HEK293 (cell line): ENCODE measurements around the gene KIF5A.
A peak's percentile ranks its signal among the peaks of the same experiment; 100 is the strongest.

Source experiments
- CTCF ChIA-PET: fragments of 350-600 bp; formaldehyde crosslinking; extraction: SDS; loops from one replicate; lab custom pipeline; 2021; ENCODE audit warnings: antibody characterized with exemption; lab: Yijun Ruan, JAX
- POLR2A ChIA-PET: fragments of 300-600 bp; formaldehyde crosslinking; extraction: SDS; loops from one replicate; lab custom pipeline; 2020; ENCODE audit warnings: antibody characterized with exemption, inconsistent platforms; lab: Yijun Ruan, JAX
- H3K27ac ChIP-seq: fragments of 200-500 bp; sonication (Bioruptor generic); 2 replicates; pipeline ENCODE4 v1.5.1; 2014; ENCODE audit warnings: low read depth, low read length, control low read depth, inconsistent platforms; ENCODE audit errors: extremely low read depth
- H3K36me3 ChIP-seq, 2 experiments: fragments of 200-500 bp in 1 of 2; sonication (Bioruptor generic) in 1 of 2; 1 replicate in 1 of 2; 2 replicates in 1 of 2; pipeline ENCODE4 v1.5.1; 2014 to 2017; ENCODE audit warnings: inconsistent platforms in 2 of 2, low read length in 2 of 2; ENCODE audit not compliant: control insufficient read depth in 2 of 2, insufficient read depth in 1 of 2
- H3K4me1 ChIP-seq: fragments of 200-500 bp; sonication (Bioruptor generic); 2 replicates; pipeline ENCODE4 v1.5.1; 2014; ENCODE audit warnings: mild to moderate bottlenecking, low read length, inconsistent platforms; ENCODE audit not compliant: control insufficient read depth, insufficient read depth
- H3K4me3 ChIP-seq: 2 replicates; pipeline ENCODE4 v1.5.1; 2011; ENCODE audit warnings: low read depth, mild to moderate bottlenecking, control low read depth, low read length, moderate library complexity
- H3K9me3 ChIP-seq: fragments of 200-500 bp; sonication (Bioruptor generic); 2 replicates; pipeline ENCODE4 v1.5.1; 2014; ENCODE audit warnings: low read depth, low read length, inconsistent platforms; ENCODE audit not compliant: control insufficient read depth, insufficient read depth
- BCL11A ChIP-seq: fragments of 450-650 bp; formaldehyde crosslinking; IDR thresholded peaks from 2 replicates; pipeline ENCODE4 v1.5.1; 2016; ENCODE audit warnings: low read depth, missing biosample characterization, missing genetic modification characterization
- FEZF1 ChIP-seq: fragments of 450-650 bp; formaldehyde crosslinking; IDR thresholded peaks from 2 replicates; pipeline ENCODE4 v1.5.1; 2016; ENCODE audit warnings: missing biosample characterization, missing genetic modification characterization
- HOXD13 ChIP-seq: sonication (generic); formaldehyde crosslinking; IDR thresholded peaks from 2 replicates; pipeline ENCODE4 v1.8.0; 2022; ENCODE audit warnings: missing genetic modification reagents, borderline replicate concordance
- KLF9 ChIP-seq: fragments of 450-650 bp; formaldehyde crosslinking; IDR thresholded peaks from 2 replicates; pipeline ENCODE4 v1.5.1; 2016; ENCODE audit warnings: missing biosample characterization, missing genetic modification characterization, low read depth
- MEIS1 ChIP-seq: sonication (generic); formaldehyde crosslinking; IDR thresholded peaks from 2 replicates; pipeline ENCODE4 v1.8.1; 2022; ENCODE audit warnings: missing genetic modification reagents, mild to moderate bottlenecking, borderline replicate concordance
- SP2 ChIP-seq: fragments of 450-650 bp; formaldehyde crosslinking; IDR thresholded peaks from 2 replicates; pipeline ENCODE4 v1.5.1; 2016; ENCODE audit warnings: missing biosample characterization, missing genetic modification characterization
- TRIM28 ChIP-seq: IDR thresholded peaks from 2 replicates; pipeline ENCODE4 v1.6.1; 2011; ENCODE audit warnings: low read length, control low read depth, borderline replicate concordance
- WT1 ChIP-seq: fragments of 450-650 bp; formaldehyde crosslinking; IDR thresholded peaks from 2 replicates; pipeline ENCODE4 v1.5.1; 2016; ENCODE audit warnings: missing biosample characterization, missing genetic modification characterization
- YY2 ChIP-seq: fragments of 450-650 bp; formaldehyde crosslinking; IDR thresholded peaks from 2 replicates; pipeline ENCODE4 v1.5.1; 2016; ENCODE audit warnings: missing biosample characterization, missing genetic modification characterization
- ZBTB48 ChIP-seq: fragments of 450-650 bp; formaldehyde crosslinking; IDR thresholded peaks from 2 replicates; pipeline ENCODE4 v1.5.1; 2016; ENCODE audit warnings: missing biosample characterization, missing genetic modification characterization
- ZIC2 ChIP-seq: fragments of 450-650 bp; formaldehyde crosslinking; IDR thresholded peaks from 2 replicates; pipeline ENCODE4 v1.5.1; 2016; ENCODE audit warnings: missing biosample characterization, missing genetic modification characterization
- ZNF140 ChIP-seq: fragments of 450-650 bp; formaldehyde crosslinking; IDR thresholded peaks from 2 replicates; pipeline ENCODE4 v1.5.1; 2016; ENCODE audit warnings: missing biosample characterization, missing genetic modification characterization
- ZNF324 ChIP-seq: fragments of 450-650 bp; formaldehyde crosslinking; IDR thresholded peaks from 2 replicates; pipeline ENCODE4 v1.5.1; 2016; ENCODE audit warnings: missing biosample characterization, missing genetic modification characterization
- ZNF513 ChIP-seq: fragments of 450-650 bp; IDR thresholded peaks from 2 replicates; pipeline ENCODE4 v1.5.1; 2018; ENCODE audit warnings: missing biosample characterization, missing genetic modification characterization
- ZNF514 ChIP-seq: fragments of 450-650 bp; formaldehyde crosslinking; IDR thresholded peaks from 2 replicates; pipeline ENCODE4 v1.5.1; 2016; ENCODE audit warnings: missing biosample characterization, missing genetic modification characterization
- ZNF518A ChIP-seq: fragments of 450-650 bp; formaldehyde crosslinking; conservative IDR thresholded peaks from 2 replicates; pipeline ENCODE4 v1.5.1; 2016; ENCODE audit warnings: low read depth, missing biosample characterization, missing genetic modification characterization
- ZNF549 ChIP-seq: fragments of 450-650 bp; IDR thresholded peaks from 2 replicates; pipeline ENCODE4 v1.5.1; 2018; ENCODE audit warnings: missing biosample characterization, missing genetic modification characterization, mild to moderate bottlenecking, inconsistent platforms, moderate library complexity
- ZNF610 ChIP-seq: fragments of 450-650 bp; formaldehyde crosslinking; IDR thresholded peaks from 2 replicates; pipeline ENCODE4 v1.5.1; 2016; ENCODE audit warnings: missing biosample characterization, missing genetic modification characterization, borderline replicate concordance
- ZNF629 ChIP-seq: fragments of 450-650 bp; formaldehyde crosslinking; IDR thresholded peaks from 2 replicates; pipeline ENCODE4 v1.5.1; 2017; ENCODE audit warnings: missing biosample characterization, missing genetic modification characterization
- ZNF654 ChIP-seq: fragments of 450-650 bp; formaldehyde crosslinking; IDR thresholded peaks from 2 replicates; pipeline ENCODE4 v1.5.1; 2016; ENCODE audit warnings: low read depth, missing biosample characterization, missing genetic modification characterization
- ZNF660 ChIP-seq: fragments of 450-650 bp; IDR thresholded peaks from 2 replicates; pipeline ENCODE4 v1.5.1; 2018; ENCODE audit warnings: missing biosample characterization, mild to moderate bottlenecking, missing genetic modification characterization
- ZNF791 ChIP-seq: fragments of 450-650 bp; formaldehyde crosslinking; IDR thresholded peaks from 2 replicates; pipeline ENCODE4 v1.5.1; 2016; ENCODE audit warnings: missing biosample characterization, missing genetic modification characterization
- ZNF837 ChIP-seq: fragments of 450-650 bp; formaldehyde crosslinking; IDR thresholded peaks from 2 replicates; pipeline ENCODE4 v1.5.1; 2016; ENCODE audit warnings: missing biosample characterization, missing genetic modification characterization
- ZXDB ChIP-seq: fragments of 450-650 bp; formaldehyde crosslinking; IDR thresholded peaks from 2 replicates; pipeline ENCODE4 v1.5.1; 2016; ENCODE audit warnings: missing biosample characterization, missing genetic modification characterization
- TF ChIP-seq, protein P1 (sequence below): fragments of 450-650 bp; formaldehyde crosslinking; optimal IDR thresholded peaks from 2 replicates; pipeline ENCODE3; 2016; ENCODE audit warnings: missing biosample characterization, mild to moderate bottlenecking, missing genetic modification characterization
- TF ChIP-seq, protein P2 (sequence below): fragments of 450-650 bp; formaldehyde crosslinking; IDR thresholded peaks from 2 replicates; pipeline ENCODE4 v1.5.1; 2016; ENCODE audit warnings: missing biosample characterization, missing genetic modification characterization
- TF ChIP-seq, protein P3 (sequence below): fragments of 450-650 bp; IDR thresholded peaks from 2 replicates; pipeline ENCODE4 v1.5.1; 2018; ENCODE audit warnings: missing biosample characterization, mild to moderate bottlenecking, missing genetic modification characterization

Gene KIF5A

GRCh38 chr12:57520053-57520818, 29.6 kb upstream of the KIF5A start, which contains the start of gene DDIT3:
Gene DDIT3 (minus strand): TSS chr12:57520514. CDS start chr12:57517406, 3,108 bp downstream.
- no peaks in the 10 kb centered on the region for H3K9me3 ChIP-seq
- peaks cover 13% of the 10 kb centered on the region for H3K4me1 ChIP-seq
- H3K36me3 ChIP-seq, result peaks cover 11 to 56% of the 10 kb centered on the region in 2 experiments
- POLR2A ChIA-PET, result interaction anchor here (0.6 to 2.2 kb wide), 16 partner anchors 8 to 326 kb away, joined by 3 to 13 read pairs (median 4); partner anchors contain the start of genes CDK4, CTDSP2, DCTN2 and GLI1
- peak within 1 kb of the TSS; percentile 79 for H3K4me3 ChIP-seq
- CTCF ChIA-PET, result interaction anchor here (1.0 to 1.4 kb wide), 3 partner anchors 61 to 64 kb away, joined by 5 read pairs; partner anchors contain the start of gene GLI1
- peak within 1 kb of the TSS; percentile 94 for H3K27ac ChIP-seq
- no peak for TF ChIP-seq ZNF654 (tag by site-specific recombination)
- TF ChIP-seq YY2 (tag by site-specific recombination), result no peak; the same call in 1 of the 2 replicates
- TF ChIP-seq SP2, result peak; percentile 98
- no peak; the same call in 1 of the 2 replicates for TF ChIP-seq ZNF837 (tag by site-specific recombination)
- TF ChIP-seq, protein P1, sequence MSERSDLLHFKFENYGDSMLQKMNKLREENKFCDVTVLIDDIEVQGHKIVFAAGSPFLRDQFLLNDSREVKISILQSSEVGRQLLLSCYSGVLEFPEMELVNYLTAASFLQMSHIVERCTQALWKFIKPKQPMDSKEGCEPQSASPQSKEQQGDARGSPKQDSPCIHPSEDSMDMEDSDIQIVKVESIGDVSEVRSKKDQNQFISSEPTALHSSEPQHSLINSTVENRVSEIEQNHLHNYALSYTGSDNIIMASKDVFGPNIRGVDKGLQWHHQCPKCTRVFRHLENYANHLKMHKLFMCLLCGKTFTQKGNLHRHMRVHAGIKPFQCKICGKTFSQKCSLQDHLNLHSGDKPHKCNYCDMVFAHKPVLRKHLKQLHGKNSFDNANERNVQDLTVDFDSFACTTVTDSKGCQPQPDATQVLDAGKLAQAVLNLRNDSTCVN (tag by site-specific recombination), result peak; percentile 66
- no peak for TF ChIP-seq ZNF791
- TF ChIP-seq ZBTB48, result peak; percentile 100
- TF ChIP-seq HOXD13 (CRISPR knock-in tag), result no peak
- TF ChIP-seq, protein P2, sequence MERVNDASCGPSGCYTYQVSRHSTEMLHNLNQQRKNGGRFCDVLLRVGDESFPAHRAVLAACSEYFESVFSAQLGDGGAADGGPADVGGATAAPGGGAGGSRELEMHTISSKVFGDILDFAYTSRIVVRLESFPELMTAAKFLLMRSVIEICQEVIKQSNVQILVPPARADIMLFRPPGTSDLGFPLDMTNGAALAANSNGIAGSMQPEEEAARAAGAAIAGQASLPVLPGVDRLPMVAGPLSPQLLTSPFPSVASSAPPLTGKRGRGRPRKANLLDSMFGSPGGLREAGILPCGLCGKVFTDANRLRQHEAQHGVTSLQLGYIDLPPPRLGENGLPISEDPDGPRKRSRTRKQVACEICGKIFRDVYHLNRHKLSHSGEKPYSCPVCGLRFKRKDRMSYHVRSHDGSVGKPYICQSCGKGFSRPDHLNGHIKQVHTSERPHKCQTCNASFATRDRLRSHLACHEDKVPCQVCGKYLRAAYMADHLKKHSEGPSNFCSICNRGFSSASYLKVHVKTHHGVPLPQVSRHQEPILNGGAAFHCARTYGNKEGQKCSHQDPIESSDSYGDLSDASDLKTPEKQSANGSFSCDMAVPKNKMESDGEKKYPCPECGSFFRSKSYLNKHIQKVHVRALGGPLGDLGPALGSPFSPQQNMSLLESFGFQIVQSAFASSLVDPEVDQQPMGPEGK (tag by site-specific recombination), result no peak
- no peak for TF ChIP-seq ZNF610 (tag by site-specific recombination)
- peak; percentile 63; the same call in 1 of the 2 replicates for TF ChIP-seq ZNF513 (tag by site-specific recombination)
- TF ChIP-seq KLF9 (tag by site-specific recombination), result peak; percentile 90
- TF ChIP-seq TRIM28, result no peak
- TF ChIP-seq ZNF629 (tag by site-specific recombination), result peak; percentile 67
- TF ChIP-seq, protein P3, sequence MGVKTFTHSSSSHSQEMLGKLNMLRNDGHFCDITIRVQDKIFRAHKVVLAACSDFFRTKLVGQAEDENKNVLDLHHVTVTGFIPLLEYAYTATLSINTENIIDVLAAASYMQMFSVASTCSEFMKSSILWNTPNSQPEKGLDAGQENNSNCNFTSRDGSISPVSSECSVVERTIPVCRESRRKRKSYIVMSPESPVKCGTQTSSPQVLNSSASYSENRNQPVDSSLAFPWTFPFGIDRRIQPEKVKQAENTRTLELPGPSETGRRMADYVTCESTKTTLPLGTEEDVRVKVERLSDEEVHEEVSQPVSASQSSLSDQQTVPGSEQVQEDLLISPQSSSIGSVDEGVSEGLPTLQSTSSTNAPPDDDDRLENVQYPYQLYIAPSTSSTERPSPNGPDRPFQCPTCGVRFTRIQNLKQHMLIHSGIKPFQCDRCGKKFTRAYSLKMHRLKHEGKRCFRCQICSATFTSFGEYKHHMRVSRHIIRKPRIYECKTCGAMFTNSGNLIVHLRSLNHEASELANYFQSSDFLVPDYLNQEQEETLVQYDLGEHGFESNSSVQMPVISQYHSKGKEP (tag by site-specific recombination), result no peak
- no peak; the same call in 1 of the 2 replicates for TF ChIP-seq WT1 (tag by site-specific recombination)
- peak; percentile 76 for TF ChIP-seq ZNF324
- TF ChIP-seq ZNF140 (tag by site-specific recombination), result no peak
- TF ChIP-seq MEIS1 (CRISPR knock-in tag), result no peak
- peak; percentile 92 for TF ChIP-seq ZNF660 (tag by site-specific recombination)
- TF ChIP-seq ZNF518A (tag by site-specific recombination), result no peak
- TF ChIP-seq ZXDB, result peak; percentile 47; the same call in 1 of the 2 replicates
- peak; percentile 78 for TF ChIP-seq ZIC2 (tag by site-specific recombination)
- TF ChIP-seq FEZF1, result no peak
- TF ChIP-seq BCL11A (tag by site-specific recombination), result peak; percentile 86
- TF ChIP-seq ZNF549 (tag by site-specific recombination), result no peak
- no peak for TF ChIP-seq ZNF514
